Naive thymus-derived CD4-positive, alpha-beta T cell (primary cell): ENCODE data around the gene PPM1D. TPM values are rescaled to one million over a fixed set of nuclear protein-coding genes. Genes with fewer than 3 reads are reported as not detected.
"Not testable (repeated sequence)": the region's sequence is repeated elsewhere in the genome, so short reads cannot be mapped to it uniquely, and the experiment has no call there.

Source experiments
- ATAC-seq: fragments of 150-1000 bp; cut with Tn5 transposase; 2 replicates; pipeline ENCODE4 v1.10.0; 2021; ENCODE audit warnings: mild to moderate bottlenecking, moderate library complexity
- CTCF ChIA-PET: fragments of 350-600 bp; sonication (Branson Sonifier 250); formaldehyde crosslinking; loops from one replicate; lab custom pipeline; 2021; ENCODE audit warnings: antibody characterized with exemption; lab: Charles Lee
- POLR2A ChIA-PET: fragments of 350-600 bp; sonication (Branson Sonifier 250); formaldehyde crosslinking; loops from one replicate; lab custom pipeline; 2021; ENCODE audit warnings: antibody characterized with exemption, inconsistent platforms; lab: Charles Lee
- DNase-seq, 9 donors: peaks; one replicate each; pipeline versions ENCODE4 v3.0.0 to v3.0.0-alpha.2; 2020 to 2022; ENCODE audit warnings: mixed read lengths in 1 of 9
- H3K27ac ChIP-seq: one replicate; pipeline ENCODE4 v1.7.0; 2013; ENCODE audit warnings: mild to moderate bottlenecking, low read depth, low read length, moderate library complexity
- H3K27me3 ChIP-seq, 2 donors: one replicate each; pipeline ENCODE4 v1.7.0; 2013; ENCODE audit warnings: low read length in 2 of 2, mild to moderate bottlenecking in 2 of 2, moderate library complexity in 2 of 2; ENCODE audit not compliant: control insufficient read depth in 2 of 2, insufficient read depth in 2 of 2
- H3K36me3 ChIP-seq, 3 experiments: 1 replicate in 2 of 3; 2 replicates in 1 of 3; pipeline ENCODE4 v1.7.0; 2013; ENCODE audit warnings: low read length in 3 of 3, mild to moderate bottlenecking in 3 of 3, moderate library complexity in 1 of 3; ENCODE audit not compliant: insufficient read depth in 3 of 3, control insufficient read depth in 2 of 3
- H3K4me1 ChIP-seq, 2 donors: one replicate each; pipeline ENCODE4 v1.7.0; 2013; ENCODE audit warnings: low read length in 2 of 2, mild to moderate bottlenecking in 2 of 2, moderate library complexity in 1 of 2; ENCODE audit not compliant: control insufficient read depth in 2 of 2, insufficient read depth in 2 of 2
- H3K4me3 ChIP-seq: 2 replicates; pipeline ENCODE4 v1.7.0; 2013; ENCODE audit warnings: mild to moderate bottlenecking, low read length
- H3K9me3 ChIP-seq, 3 experiments: 1 replicate in 2 of 3; 2 replicates in 1 of 3; pipeline ENCODE4 v1.7.0; 2013; ENCODE audit warnings: low read length in 3 of 3; ENCODE audit not compliant: control insufficient read depth in 2 of 3
- H3K27ac Mint-ChIP-seq, 9 donors: one replicate each; pipeline ENCODE4 v1.8.0; 2020 to 2022; ENCODE audit warnings: mixed read lengths in 9 of 9, mild to moderate bottlenecking in 8 of 9, moderate library complexity in 5 of 9, inconsistent platforms in 2 of 9
- H3K27me3 Mint-ChIP-seq, 5 donors: one replicate each; pipeline ENCODE4 v1.8.0; 2021 to 2022; ENCODE audit warnings: mixed read lengths in 5 of 5, mild to moderate bottlenecking in 1 of 5
- H3K36me3 Mint-ChIP-seq, 5 donors: one replicate each; pipeline ENCODE4 v1.8.0; 2020 to 2022; ENCODE audit warnings: mixed read lengths in 5 of 5, mild to moderate bottlenecking in 3 of 5, inconsistent platforms in 1 of 5
- H3K4me1 Mint-ChIP-seq, 7 donors: one replicate each; pipeline ENCODE4 v1.8.0; 2020 to 2022; ENCODE audit warnings: mixed read lengths in 7 of 7, mild to moderate bottlenecking in 3 of 7, inconsistent platforms in 1 of 7
- H3K4me3 Mint-ChIP-seq, 10 donors: one replicate each; pipeline ENCODE4 v1.8.0; 2020 to 2022; ENCODE audit warnings: mild to moderate bottlenecking in 10 of 10, mixed read lengths in 10 of 10, moderate library complexity in 6 of 10, inconsistent platforms in 2 of 10
- H3K9me3 Mint-ChIP-seq, 11 donors: one replicate each; pipeline ENCODE4 v1.8.0; 2020 to 2022; ENCODE audit warnings: mixed read lengths in 11 of 11, mild to moderate bottlenecking in 4 of 11, inconsistent platforms in 1 of 11, moderate library complexity in 1 of 11
- intact Hi-C, 2 donors: fragments of 100-400 bp; cut with micrococcal nuclease; formaldehyde crosslinking; loops; one replicate each; pipeline ENCODE4 v1.15.1; 2023
- polyA plus RNA-seq, 2 donors: library from polyadenylated mRNA; unstranded; fragments of 300-500 nt; fragmentation: Illumina TruSeq; gene quantifications; one replicate each; pipeline ENCODE4 v1.2.3, GENCODE V29; 2021
- total RNA-seq, 6 experiments: library from RNA in 5 of 6; stranded (reverse) in 5 of 6; gene quantifications; 1 replicate in 5 of 6; 2 replicates in 1 of 6; pipeline ENCODE4 v1.2.3 and lab custom pipeline; 2021 to 2026

PPM1D gene
- total and polyA plus RNA-seq, 7 experiments from 2014 or later: 8.6 to 18.8 (median 15.9) TPM

DNA sequence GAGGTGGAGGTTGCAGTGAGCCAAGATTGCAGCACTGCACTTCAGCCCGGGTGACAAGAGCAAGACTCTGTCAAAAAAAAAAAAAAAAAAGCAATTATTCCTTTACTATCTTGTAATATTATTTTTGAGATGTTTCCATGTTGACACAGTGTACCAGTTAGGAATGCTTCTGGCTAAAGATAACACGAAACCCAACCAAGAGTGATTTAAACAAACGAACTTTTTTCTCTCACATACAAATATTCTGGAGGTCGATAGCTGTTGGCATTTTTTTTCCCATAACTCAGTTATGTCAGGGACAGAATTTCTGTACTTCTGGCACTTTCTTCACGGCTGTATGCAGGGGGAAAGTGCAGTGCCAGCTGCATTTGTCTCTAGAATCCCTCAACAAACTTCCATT lies 9.9 kb upstream of the PPM1D start:
- Mint-ChIP-seq H3K9me3 (no peaks in the 10 kb centered on the region), H3K27me3 (peaks cover 0 to 19% (median 4%) of the 10 kb centered on the region in 5 donors), H3K4me3 (no peak overlapping the region), H3K4me1 (peaks cover 0 to 1% (median 0%) of the 10 kb centered on the region in 7 donors), H3K36me3 (no peaks in the 10 kb centered on the region), H3K27ac (no peak overlapping the region)
- Histone ChIP-seq H3K27ac (no peak overlapping the region), H3K27me3 (no peaks in the 10 kb centered on the region), H3K4me3 (no peak overlapping the region), H3K4me1 (no peaks in the 10 kb centered on the region), H3K9me3 (no peaks in the 10 kb centered on the region), H3K36me3 (no peaks in the 10 kb centered on the region)
- ChIA-PET CTCF (interaction anchor here (1.1 to 1.2 kb wide), 2 partner anchors 10 to 13 kb away, joined by 3 read pairs; partner anchors contain the start of gene PPM1D), POLR2A (no interaction called here)
- DNase-seq: no peak
- intact Hi-C loops: no loop called here
- ATAC-seq: no peak

DNA sequence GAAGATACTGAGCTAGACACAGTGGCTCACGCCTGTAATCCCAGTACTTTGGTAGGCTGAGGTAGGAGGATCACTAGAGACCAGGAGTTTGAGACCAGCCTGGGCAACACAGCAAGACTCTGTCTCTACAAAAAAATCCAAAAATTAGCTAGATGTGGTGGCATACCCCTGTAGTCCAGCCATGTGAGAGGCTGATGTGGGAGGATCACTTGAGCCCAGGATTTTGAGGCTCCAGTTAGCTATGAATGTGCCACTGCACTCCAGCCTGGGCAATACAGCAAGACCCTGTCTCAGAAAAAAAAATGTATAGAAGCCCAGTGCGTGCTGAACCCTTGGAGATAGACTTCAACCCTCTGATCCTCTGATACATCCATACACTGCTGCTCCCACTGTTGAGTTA lies 7.2 kb upstream of the PPM1D start:
- Mint-ChIP-seq H3K27me3 (peaks cover 0 to 19% (median 4%) of the 10 kb centered on the region in 5 donors), H3K4me1 (peaks cover 0 to 6% (median under 1%) of the 10 kb centered on the region in 7 donors)

DNA sequence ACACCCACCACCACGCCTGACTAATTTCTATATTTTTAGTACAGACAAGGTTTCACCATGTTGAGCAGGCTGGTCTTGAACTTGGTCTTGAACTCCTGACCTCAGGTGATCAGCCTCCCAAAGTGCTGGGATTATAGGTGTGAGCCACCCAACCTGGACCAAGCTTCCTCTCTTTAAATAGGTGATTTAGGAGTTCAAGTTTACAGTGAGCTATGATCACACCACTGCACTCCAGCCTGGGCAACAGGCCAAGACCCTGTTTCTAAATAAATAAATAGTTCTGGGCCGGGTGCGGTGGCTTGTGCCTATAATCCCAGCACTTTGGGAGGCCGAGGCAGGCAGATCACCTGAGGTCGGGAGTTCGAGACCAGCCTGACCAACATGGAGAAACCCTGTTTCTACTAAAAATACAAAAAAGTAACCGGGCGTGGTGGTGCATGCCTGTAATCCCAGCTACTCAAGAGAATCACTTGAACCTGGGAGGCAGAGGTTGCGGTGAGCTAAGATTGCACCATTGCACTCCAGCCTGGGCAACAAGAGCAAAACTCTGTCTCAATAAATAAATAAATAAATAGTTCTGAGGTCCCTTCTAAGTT lies 6.5 kb upstream of the PPM1D start:
- H3K4me1 ChIP-seq, H3K27me3 ChIP-seq, H3K9me3 ChIP-seq, DNase-seq, H3K36me3 Mint-ChIP-seq, H3K36me3 ChIP-seq, H3K9me3 Mint-ChIP-seq, H3K27ac ChIP-seq, H3K4me3 ChIP-seq, intact Hi-C loops, H3K4me3 Mint-ChIP-seq, CTCF ChIA-PET, ATAC-seq, H3K27ac Mint-ChIP-seq: not testable (repeated sequence)
- H3K4me1 Mint-ChIP-seq: peaks cover 7 to 14% (median 8%) of the 10 kb centered on the region in 7 donors
- peaks cover 0 to 19% (median 3%) of the 10 kb centered on the region in 5 donors for H3K27me3 Mint-ChIP-seq
- POLR2A ChIA-PET: interaction anchor here (1.5 kb wide), 1 partner anchor 83 kb away, joined by 3 read pairs; no protein-coding TSS in a partner anchor

More for the DNA sequence above, 7.2 kb upstream of the PPM1D start:
- no peak for ATAC-seq
- no peak overlapping the region for H3K27ac Mint-ChIP-seq
- Histone ChIP-seq H3K27me3 (no peaks in the 10 kb centered on the region), H3K9me3 (no peaks in the 10 kb centered on the region), H3K4me1 (no peaks in the 10 kb centered on the region), H3K27ac (no peak overlapping the region), H3K4me3 (no peak overlapping the region), H3K36me3 (no peaks in the 10 kb centered on the region)
- H3K4me3 Mint-ChIP-seq: no peak overlapping the region
- POLR2A ChIA-PET: no interaction called here
- no peaks in the 10 kb centered on the region for H3K36me3 Mint-ChIP-seq
- CTCF ChIA-PET: interaction anchor here (0.5 to 0.6 kb wide), 2 partner anchors 11 to 80 kb away, joined by 3 to 4 read pairs; no protein-coding TSS in a partner anchor
- no peak for DNase-seq
- H3K9me3 Mint-ChIP-seq: no peaks in the 10 kb centered on the region
- intact Hi-C loops: no loop called here

DNA sequence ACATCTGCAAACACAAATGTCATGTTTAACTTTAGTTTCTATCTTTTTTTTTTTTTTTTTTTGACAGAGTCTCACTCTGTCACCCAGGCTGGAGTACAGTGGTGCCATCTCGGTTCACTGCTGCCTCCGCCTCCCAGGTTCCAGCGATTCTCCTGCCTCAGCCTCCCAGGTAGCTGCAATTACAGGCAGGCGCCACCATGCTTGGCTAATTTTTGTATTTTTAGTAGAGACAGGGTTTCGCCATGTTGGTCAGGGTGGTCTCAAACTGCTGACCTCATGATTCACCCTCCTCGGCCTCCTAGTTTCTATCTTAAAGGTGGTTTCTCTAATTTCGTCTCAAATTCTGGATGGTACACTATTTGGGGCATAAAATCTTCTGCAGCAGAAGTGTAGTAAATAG lies 5.8 kb upstream of the PPM1D start:
- H3K4me3 Mint-ChIP-seq, H3K27ac Mint-ChIP-seq, CTCF ChIA-PET, intact Hi-C loops, H3K36me3 ChIP-seq, H3K9me3 ChIP-seq, H3K27ac ChIP-seq, H3K4me1 ChIP-seq, DNase-seq, H3K36me3 Mint-ChIP-seq, ATAC-seq, H3K9me3 Mint-ChIP-seq, H3K4me3 ChIP-seq, H3K27me3 ChIP-seq: not testable (repeated sequence)
- peaks cover 0 to 19% (median 0%) of the 10 kb centered on the region in 5 donors for H3K27me3 Mint-ChIP-seq
- POLR2A ChIA-PET: interaction anchor here (1.5 kb wide), 1 partner anchor 83 kb away, joined by 3 read pairs; no protein-coding TSS in a partner anchor
- H3K4me1 Mint-ChIP-seq: peaks cover 9 to 17% (median 11%) of the 10 kb centered on the region in 7 donors

DNA sequence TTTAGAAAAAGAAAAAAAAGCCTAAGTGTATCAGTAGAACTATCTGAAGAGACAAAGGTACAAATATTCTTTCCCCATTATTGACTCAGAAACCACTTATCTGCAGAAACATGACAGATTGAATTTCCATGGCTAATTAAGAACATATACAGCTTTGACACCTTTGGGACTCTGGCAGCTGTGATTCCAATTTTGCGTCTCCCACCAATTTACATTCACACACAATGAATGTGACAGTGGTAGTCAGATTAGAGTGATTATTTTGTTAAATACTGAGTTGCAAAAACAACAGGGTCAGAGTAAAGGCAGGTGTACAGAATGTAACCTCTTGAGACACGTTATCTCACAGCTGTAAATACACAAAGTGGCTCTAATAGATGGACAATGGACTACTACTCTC lies 5.3 kb upstream of the PPM1D start:
- H3K9me3 ChIP-seq: no peaks in the 10 kb centered on the region
- ChIA-PET POLR2A (no interaction called here), CTCF (no interaction called here)
- H3K36me3 Mint-ChIP-seq: no peaks in the 10 kb centered on the region
- no peak overlapping the region for H3K27ac ChIP-seq
- no peaks in the 10 kb centered on the region for H3K27me3 ChIP-seq
- peaks cover 0 to 19% (median 0%) of the 10 kb centered on the region in 5 donors for H3K27me3 Mint-ChIP-seq
- H3K27ac Mint-ChIP-seq: no peak overlapping the region
- no peak overlapping the region for H3K4me3 Mint-ChIP-seq
- no peak for ATAC-seq
- H3K9me3 Mint-ChIP-seq: no peaks in the 10 kb centered on the region
- H3K4me3 ChIP-seq: no peak overlapping the region
- peaks cover 0 to 4% of the 10 kb centered on the region in 2 donors for H3K4me1 ChIP-seq
- DNase-seq: no peak
- peaks cover 9 to 19% (median 14%) of the 10 kb centered on the region in 7 donors for H3K4me1 Mint-ChIP-seq
- peaks cover 0 to 3% (median 0%) of the 10 kb centered on the region in 3 experiments for H3K36me3 ChIP-seq
- intact Hi-C loops: loop anchor here in 1 of 2 donors (5.0 kb wide), 1 partner anchor 1333 kb away; the partner anchor contains the start of gene INTS2

DNA sequence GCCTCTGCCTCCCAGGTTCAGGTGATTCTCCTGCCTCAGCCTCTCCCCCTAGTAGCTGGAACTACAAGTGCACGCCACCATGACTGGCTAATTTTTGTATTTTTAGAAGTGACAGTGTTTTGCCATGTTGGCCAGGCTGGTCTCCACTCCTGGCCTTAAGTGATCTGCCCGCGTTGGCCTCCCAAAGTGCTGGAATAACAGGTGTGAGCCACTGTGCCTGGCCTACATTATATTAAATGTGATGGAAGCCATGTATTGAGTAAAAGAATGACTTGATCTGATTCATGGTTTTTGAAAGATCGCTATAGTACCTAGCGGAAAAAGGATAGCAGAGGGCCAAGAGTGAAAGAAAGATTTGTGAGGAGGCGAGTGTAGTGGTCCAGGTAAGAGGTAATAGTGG lies 2.7 kb upstream of the PPM1D start:
- ChIA-PET POLR2A (no interaction called here), CTCF (no interaction called here)
- H3K36me3 ChIP-seq: peaks cover 0 to 8% (median 0%) of the 10 kb centered on the region in 3 experiments
- ATAC-seq (no peak), DNase-seq (no peak)
- no peaks in the 10 kb centered on the region for H3K36me3 Mint-ChIP-seq
- intact Hi-C loops: loop anchor here in 1 of 2 donors (5.0 kb wide), 1 partner anchor 1330 kb away; the partner anchor contains the start of gene INTS2
- H3K4me3 Mint-ChIP-seq: peak overlapping the region in 6 of 10 donors; percentile 0 to 60 (median 28)
- H3K4me1 Mint-ChIP-seq: peaks cover 16 to 30% (median 21%) of the 10 kb centered on the region in 7 donors
- H3K9me3 Mint-ChIP-seq: peaks cover 0 to 1% (median 0%) of the 10 kb centered on the region in 11 donors
- no peaks in the 10 kb centered on the region for H3K9me3 ChIP-seq
- H3K27ac Mint-ChIP-seq: peak overlapping the region in 3 of 9 donors; percentile 15 to 48 (median 31)
- H3K27ac ChIP-seq: no peak overlapping the region
- H3K27me3 ChIP-seq: no peaks in the 10 kb centered on the region
- peaks cover 0 to 4% (median 0%) of the 10 kb centered on the region in 5 donors for H3K27me3 Mint-ChIP-seq
- H3K4me1 ChIP-seq: peaks cover 0 to 6% of the 10 kb centered on the region in 2 donors
- H3K4me3 ChIP-seq: no peak overlapping the region
